ENCODE data around the gene PATJ.

DNA sequence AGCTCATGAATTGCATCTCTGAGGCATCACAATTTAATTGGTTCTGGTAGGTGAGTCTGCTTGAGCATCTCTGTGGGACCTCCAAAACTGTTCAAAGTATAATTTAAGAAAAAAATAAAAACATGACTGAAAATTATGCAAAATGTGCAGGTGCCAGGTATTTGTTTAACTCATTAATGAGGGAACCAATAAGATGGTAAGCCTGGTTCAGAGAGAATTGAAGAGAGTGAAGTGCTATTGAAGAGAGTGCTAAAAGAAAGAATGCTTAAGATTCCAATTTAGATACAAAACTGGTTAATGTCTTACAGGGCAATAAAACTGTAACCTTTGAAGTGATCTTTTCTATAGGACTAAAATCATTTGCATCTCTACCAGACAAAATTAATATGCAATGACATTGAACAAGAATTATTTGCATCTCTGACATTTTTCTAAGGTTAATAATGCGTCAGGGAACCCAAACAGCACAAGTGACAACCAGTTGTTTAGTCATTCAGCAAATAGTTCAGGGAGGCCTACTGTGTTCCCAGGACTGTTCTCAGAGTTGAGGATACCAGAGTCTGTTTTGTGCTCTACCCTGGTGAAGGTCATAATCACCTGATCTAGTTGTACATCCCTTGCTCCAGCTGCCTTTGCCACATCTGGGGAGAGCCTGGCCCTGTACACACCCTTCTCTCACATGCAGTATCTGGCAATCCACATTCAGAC is 183.5 kb downstream of the PATJ start:
- TF ChIP-seq ZNF558 (tag by site-specific recombination; IDR thresholded peaks at IDR 0.05), result no peak
- TF ChIP-seq ZBTB17 (tag by site-specific recombination; IDR thresholded peaks at IDR 0.05), result no peak; the same call in 1 of the 2 replicates
- TF ChIP-seq, protein P1, sequence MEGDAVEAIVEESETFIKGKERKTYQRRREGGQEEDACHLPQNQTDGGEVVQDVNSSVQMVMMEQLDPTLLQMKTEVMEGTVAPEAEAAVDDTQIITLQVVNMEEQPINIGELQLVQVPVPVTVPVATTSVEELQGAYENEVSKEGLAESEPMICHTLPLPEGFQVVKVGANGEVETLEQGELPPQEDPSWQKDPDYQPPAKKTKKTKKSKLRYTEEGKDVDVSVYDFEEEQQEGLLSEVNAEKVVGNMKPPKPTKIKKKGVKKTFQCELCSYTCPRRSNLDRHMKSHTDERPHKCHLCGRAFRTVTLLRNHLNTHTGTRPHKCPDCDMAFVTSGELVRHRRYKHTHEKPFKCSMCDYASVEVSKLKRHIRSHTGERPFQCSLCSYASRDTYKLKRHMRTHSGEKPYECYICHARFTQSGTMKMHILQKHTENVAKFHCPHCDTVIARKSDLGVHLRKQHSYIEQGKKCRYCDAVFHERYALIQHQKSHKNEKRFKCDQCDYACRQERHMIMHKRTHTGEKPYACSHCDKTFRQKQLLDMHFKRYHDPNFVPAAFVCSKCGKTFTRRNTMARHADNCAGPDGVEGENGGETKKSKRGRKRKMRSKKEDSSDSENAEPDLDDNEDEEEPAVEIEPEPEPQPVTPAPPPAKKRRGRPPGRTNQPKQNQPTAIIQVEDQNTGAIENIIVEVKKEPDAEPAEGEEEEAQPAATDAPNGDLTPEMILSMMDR (tag by site-specific recombination; IDR thresholded peaks at IDR 0.05), result no peak
- TF ChIP-seq PRDM1 (tag by site-specific recombination; IDR thresholded peaks at IDR 0.05), result no peak
- no peak for TF ChIP-seq ZNF157 (tag by site-specific recombination; IDR thresholded peaks at IDR 0.05)
- TF ChIP-seq ZNF501 (tag by site-specific recombination; IDR thresholded peaks at IDR 0.05), result no peak
- TF ChIP-seq ZSCAN23 (tag by site-specific recombination; IDR thresholded peaks at IDR 0.05), result no peak
- no peak for TF ChIP-seq ZNF561 (tag by site-specific recombination; IDR thresholded peaks at IDR 0.05; ENCODE audit: borderline replicate concordance)
- TF ChIP-seq ZNF23 (tag by site-specific recombination; IDR thresholded peaks at IDR 0.05; ENCODE audit: borderline replicate concordance), result no peak
- TF ChIP-seq ZNF843 (tag by site-specific recombination; IDR thresholded peaks at IDR 0.05), result no peak
